Airway epithelial cell (primary cell): ENCODE results near the gene GRAMD1A. TPM values are rescaled to one million over a fixed set of nuclear protein-coding genes. Genes with fewer than 3 reads are reported as not detected.

Source experiments
- total RNA-seq: library from RNA; depleted of rRNA; stranded (reverse); fragments of >200 nt; gene quantifications from 2 replicates; pipeline ENCODE4 v1.2.3, GENCODE V29; 2015

The GRAMD1A gene
- total RNA-seq = 38.8 and 39.9 TPM in 2 replicates

GRCh38 chr19:34999498-35000337 is at the start of gene GRAMD1A:
TSS of gene GRAMD1A (plus strand) at chr19:35000323. CDS start at chr19:35000479, 156 bp downstream.

DNA sequence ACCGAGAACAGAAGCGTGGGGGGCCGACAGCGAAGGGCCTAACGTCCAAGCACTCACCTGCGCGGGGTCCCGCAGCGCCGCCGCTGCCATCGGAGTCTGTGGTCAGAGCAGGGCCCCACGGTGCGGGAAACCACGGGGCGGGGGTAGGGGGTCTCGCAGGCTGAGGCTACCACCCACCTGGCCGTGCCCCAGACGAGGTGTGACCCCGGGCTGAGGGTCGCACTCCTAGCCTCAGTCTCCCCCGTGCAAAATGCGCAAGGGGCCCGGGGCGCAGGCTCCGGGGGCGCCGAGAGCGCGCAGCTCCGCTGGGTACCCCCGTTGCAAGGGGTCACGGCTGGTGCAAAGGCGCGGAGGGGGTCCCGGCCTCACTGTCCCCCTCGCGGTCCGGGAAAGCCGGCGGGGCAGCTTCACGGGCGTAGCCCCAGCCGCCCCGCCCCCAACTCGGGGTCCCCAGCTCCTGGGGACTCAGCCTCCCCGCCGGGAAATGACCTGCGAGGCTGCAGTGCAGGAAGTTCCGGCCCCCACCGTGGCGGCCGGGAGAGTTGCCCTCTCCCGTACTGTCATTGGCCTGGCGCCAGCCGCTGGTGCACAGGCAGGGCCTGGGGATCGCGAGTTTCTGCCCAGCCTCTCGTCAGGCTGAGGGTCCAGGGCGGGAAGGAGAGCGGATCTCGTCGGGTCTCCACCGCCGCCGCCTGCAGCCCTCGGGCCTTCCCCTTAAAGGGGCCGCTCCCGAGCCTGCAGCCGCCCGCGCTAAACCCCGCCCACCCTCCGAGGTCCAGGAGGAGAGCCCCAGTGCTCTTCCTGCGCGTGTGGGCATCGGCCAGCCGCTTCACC is 36.3 kb upstream of the GRAMD1A start, which contains the start of gene ZNF792:
TSS of gene ZNF792 (minus strand) at position 657 of the 834 bp plus-strand sequence. CDS start at position 90, 567 bp downstream.

DNA sequence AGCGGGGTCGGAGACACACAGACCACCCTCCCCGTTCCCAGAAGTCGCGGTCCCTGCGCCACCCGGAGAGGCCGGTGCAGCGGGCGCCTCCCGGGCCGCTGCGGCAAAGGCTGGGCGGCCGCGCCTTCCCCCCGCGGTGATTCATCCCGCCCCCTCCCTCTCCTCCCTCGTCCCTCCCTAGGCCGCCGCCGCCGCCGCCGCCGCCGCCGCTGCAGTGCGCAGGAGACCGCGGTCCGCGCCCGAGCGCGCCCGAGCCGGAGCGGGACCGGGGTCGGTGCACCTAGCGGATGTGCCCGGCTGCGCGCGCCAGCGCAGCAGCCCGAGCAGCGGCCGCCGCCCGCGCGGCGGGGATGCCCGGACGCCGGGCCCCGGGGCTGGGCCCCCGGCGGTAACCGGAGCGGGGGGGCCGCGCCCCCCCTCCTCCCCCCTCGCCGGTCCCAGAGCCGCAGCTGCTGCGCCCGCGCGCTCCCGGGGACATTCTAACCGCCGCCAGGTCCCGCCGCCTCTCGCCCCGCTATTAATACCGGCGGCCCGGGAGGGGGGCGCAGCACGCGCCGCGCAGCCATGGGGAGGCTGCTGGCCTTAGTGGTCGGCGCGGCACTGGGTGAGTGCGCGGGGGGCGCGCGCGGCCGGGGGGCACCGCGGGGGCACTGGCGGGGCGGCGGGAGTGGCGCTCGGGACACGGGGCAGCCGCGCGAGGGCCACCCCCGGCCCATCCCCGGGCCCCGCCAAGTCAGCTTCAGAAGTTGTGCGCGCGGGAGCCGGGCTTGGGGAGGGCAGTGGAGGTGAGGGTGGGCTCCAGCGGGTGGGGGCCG is 30.3 kb downstream of the GRAMD1A start, which contains the start of gene SCN1B:
TSS of gene SCN1B (plus strand) at position 214 of the 815 bp plus-strand sequence. CDS start at position 565, 351 bp downstream.

DNA sequence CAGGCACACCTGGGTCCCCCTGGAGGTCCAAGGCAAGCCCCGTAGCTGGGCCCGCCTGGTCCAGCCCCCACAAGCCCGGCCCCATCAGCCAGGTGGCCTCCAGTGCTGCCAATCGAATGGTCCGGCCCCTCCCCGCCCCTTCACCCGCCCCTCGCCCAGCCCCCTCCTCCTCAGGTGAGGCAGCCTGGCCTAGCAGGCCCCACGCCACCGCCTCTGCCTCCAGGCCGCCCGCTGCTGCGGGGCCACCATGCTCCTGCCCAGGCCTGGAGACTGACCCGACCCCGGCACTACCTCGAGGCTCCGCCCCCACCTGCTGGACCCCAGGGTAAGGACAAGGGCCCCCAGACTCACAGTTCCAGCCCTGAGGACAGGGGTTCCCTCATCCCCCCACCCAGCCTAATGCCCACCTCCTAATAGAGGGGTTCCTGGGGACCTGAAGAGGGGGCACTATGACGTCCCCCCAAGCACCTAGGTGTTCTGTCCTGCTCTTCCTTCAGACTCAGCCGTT is 41.5 kb downstream of the GRAMD1A start, which contains the start of gene HPN:
TSS of gene HPN (plus strand) at position 174 of the 508 bp plus-strand sequence. CDS start 786 bp downstream, outside the sequence.

Other genes starting within 250 kb of the GRAMD1A start
- 3.3 and 6.5 TPM in 2 replicates for gene ZNF599, start 227.1 kb upstream of the GRAMD1A start, total RNA-seq
- gene ZNF30, start 73.4 kb upstream of the GRAMD1A start, total RNA-seq = 0.99 and 1.3 TPM in 2 replicates
- gene ZNF792, start 36.1 kb upstream of the GRAMD1A start, total RNA-seq = 1.1 and 2.1 TPM in 2 replicates
- 0.23 and 1.3 TPM in 2 replicates for gene SCN1B, start 30.1 kb downstream of the GRAMD1A start, total RNA-seq
- gene HPN, start 41.4 kb downstream of the GRAMD1A start, total RNA-seq = not detected in 2 replicates
- gene FXYD3, start 115.5 kb downstream of the GRAMD1A start, total RNA-seq = 517 and 658 TPM in 2 replicates
- gene LGI4, start 134.7 kb downstream of the GRAMD1A start, total RNA-seq = not detected in 2 replicates
- gene FXYD1, start 138.5 kb downstream of the GRAMD1A start, total RNA-seq = not detected in 2 replicates
- not detected in 2 replicates for gene FXYD7, start 142.9 kb downstream of the GRAMD1A start, total RNA-seq
- gene FXYD5, start 154.4 kb downstream of the GRAMD1A start, total RNA-seq = 80.3 and 113 TPM in 2 replicates
- gene FAM187B, start 228.4 kb downstream of the GRAMD1A start, total RNA-seq = not detected in 2 replicates
- gene LSR, start 248.7 kb downstream of the GRAMD1A start, total RNA-seq = 85.6 and 108 TPM in 2 replicates